Measurements from ENCODE around the gene VPS54. TPM values are rescaled to one million over a fixed set of nuclear protein-coding genes. Genes with fewer than 3 reads are reported as not detected.

The VPS54 gene
- total RNA-seq, 1 experiment from 2014 or later: 21.2 TPM

DNA sequence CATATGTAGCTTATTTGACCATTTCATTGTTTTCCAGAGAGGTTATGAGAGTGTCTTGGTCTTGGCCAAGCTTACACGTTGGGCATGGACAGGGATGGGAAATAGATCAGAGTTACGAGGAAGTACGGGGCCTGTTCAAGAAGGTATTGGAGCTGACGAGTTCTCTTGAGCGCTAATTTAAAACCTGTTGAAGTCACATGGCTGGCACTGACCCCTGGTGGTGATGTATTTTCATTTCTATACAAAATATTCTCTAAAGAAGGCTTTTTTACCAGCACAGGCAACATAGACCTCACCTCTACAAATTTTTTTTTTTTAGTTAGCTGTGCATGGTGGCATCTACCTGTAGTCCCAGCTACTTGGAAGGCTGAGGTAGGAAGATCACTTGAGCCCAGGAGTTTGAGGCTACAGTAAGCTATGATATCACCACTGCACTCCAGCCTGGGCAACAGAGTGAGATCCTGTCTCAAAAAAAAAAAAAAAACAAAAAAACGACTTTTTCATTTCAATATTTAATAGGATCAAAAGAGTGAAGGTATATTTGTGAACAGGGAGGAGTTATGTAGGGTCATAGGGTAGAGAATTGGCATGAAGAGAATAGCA lies 157.9 kb downstream of the VPS54 start:
- CTCF ChIA-PET: interaction anchor here (0.6 to 1.5 kb wide), 3 partner anchors 20 to 162 kb away, joined by 4 to 8 read pairs (median 6); partner anchors contain the start of gene UGP2
- BruUV-seq (replicated peaks): no TSS peak
- no peak for DNase-seq (ENCODE audit: low read depth, low spot score)
- in situ Hi-C loops (cut with HindIII; ENCODE audit: low pct_unique_long_range_greater_than_20kb, low sequenced_read_pairs) (no loop called here), intact Hi-C loops (cut with micrococcal nuclease; ENCODE audit: unreplicated experiment) (loop anchor here (1.0 kb wide), 1 partner anchor 169 kb away; no protein-coding TSS in a partner anchor)
- Histone ChIP-seq H3K4me3 (ENCODE audit: low read depth in 2 of 2, low read length in 2 of 2) (no peak overlapping the region), H3K27me3 (ENCODE audit: control insufficient read depth, insufficient read depth, low read length) (no peaks in the 10 kb centered on the region), H3K4me1 (ENCODE audit: control insufficient read depth, insufficient read depth, low read length) (no peaks in the 10 kb centered on the region), H3K27ac (ENCODE audit: low read length) (no peak overlapping the region), H3K9me3 (ENCODE audit: control insufficient read depth, insufficient read depth, low read depth, low read length) (no peaks in the 10 kb centered on the region), H3K36me3 (ENCODE audit: control insufficient read depth, insufficient read depth, low read length) (peaks cover 15% of the 10 kb centered on the region)
- TF ChIP-seq, protein P1, sequence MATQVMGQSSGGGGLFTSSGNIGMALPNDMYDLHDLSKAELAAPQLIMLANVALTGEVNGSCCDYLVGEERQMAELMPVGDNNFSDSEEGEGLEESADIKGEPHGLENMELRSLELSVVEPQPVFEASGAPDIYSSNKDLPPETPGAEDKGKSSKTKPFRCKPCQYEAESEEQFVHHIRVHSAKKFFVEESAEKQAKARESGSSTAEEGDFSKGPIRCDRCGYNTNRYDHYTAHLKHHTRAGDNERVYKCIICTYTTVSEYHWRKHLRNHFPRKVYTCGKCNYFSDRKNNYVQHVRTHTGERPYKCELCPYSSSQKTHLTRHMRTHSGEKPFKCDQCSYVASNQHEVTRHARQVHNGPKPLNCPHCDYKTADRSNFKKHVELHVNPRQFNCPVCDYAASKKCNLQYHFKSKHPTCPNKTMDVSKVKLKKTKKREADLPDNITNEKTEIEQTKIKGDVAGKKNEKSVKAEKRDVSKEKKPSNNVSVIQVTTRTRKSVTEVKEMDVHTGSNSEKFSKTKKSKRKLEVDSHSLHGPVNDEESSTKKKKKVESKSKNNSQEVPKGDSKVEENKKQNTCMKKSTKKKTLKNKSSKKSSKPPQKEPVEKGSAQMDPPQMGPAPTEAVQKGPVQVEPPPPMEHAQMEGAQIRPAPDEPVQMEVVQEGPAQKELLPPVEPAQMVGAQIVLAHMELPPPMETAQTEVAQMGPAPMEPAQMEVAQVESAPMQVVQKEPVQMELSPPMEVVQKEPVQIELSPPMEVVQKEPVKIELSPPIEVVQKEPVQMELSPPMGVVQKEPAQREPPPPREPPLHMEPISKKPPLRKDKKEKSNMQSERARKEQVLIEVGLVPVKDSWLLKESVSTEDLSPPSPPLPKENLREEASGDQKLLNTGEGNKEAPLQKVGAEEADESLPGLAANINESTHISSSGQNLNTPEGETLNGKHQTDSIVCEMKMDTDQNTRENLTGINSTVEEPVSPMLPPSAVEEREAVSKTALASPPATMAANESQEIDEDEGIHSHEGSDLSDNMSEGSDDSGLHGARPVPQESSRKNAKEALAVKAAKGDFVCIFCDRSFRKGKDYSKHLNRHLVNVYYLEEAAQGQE (IDR thresholded peaks at IDR 0.05; ENCODE audit: insufficient read depth in 1 of 2, low read depth in 2 of 2, low read length in 1 of 2): no peak
- TF ChIP-seq TCF7L2 (IDR thresholded peaks at IDR 0.05; ENCODE audit: low read depth, low read length): no peak
- TF ChIP-seq, protein P2, sequence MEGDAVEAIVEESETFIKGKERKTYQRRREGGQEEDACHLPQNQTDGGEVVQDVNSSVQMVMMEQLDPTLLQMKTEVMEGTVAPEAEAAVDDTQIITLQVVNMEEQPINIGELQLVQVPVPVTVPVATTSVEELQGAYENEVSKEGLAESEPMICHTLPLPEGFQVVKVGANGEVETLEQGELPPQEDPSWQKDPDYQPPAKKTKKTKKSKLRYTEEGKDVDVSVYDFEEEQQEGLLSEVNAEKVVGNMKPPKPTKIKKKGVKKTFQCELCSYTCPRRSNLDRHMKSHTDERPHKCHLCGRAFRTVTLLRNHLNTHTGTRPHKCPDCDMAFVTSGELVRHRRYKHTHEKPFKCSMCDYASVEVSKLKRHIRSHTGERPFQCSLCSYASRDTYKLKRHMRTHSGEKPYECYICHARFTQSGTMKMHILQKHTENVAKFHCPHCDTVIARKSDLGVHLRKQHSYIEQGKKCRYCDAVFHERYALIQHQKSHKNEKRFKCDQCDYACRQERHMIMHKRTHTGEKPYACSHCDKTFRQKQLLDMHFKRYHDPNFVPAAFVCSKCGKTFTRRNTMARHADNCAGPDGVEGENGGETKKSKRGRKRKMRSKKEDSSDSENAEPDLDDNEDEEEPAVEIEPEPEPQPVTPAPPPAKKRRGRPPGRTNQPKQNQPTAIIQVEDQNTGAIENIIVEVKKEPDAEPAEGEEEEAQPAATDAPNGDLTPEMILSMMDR (IDR thresholded peaks at IDR 0.05): peak; percentile 73
- no peak for TF ChIP-seq POLR2AphosphoS5 (IDR thresholded peaks at IDR 0.05; ENCODE audit: low read depth, low read length)
- ATAC-seq: no peak
- POLR2A ChIA-PET: interaction anchor here (0.7 kb wide), 1 partner anchor 44 kb away, joined by 3 read pairs; no protein-coding TSS in a partner anchor

DNA sequence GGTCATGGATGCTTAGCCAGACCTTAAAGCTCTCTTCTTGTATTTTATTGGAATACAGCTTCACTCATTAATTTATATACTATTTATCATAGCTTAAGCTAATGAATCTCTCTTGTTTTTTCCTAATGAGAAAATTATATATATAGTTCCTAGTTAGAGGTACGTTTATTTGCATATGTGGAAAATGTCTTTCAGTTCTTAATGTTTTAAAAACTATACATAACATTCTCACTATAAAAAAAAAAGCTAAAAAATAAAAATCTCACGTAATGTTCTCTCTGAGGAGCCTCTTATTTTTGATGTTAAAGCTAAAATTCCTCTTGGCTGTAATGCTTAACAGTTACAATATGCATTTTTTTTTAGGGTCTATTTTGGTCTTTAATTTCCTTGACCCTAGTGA lies 160.9 kb downstream of the VPS54 start:
- TF ChIP-seq, protein P2 (IDR thresholded peaks at IDR 0.05): no peak
- DNase-seq (ENCODE audit: low read depth, low spot score) (no peak), ATAC-seq (no peak)
- Histone ChIP-seq H3K9me3 (ENCODE audit: control insufficient read depth, insufficient read depth, low read depth, low read length) (no peaks in the 10 kb centered on the region), H3K4me1 (ENCODE audit: control insufficient read depth, insufficient read depth, low read length) (peaks cover 7% of the 10 kb centered on the region), H3K27me3 (ENCODE audit: control insufficient read depth, insufficient read depth, low read length) (no peaks in the 10 kb centered on the region), H3K27ac (ENCODE audit: low read length) (no peak overlapping the region), H3K4me3 (ENCODE audit: low read depth in 2 of 2, low read length in 2 of 2) (no peak overlapping the region), H3K36me3 (ENCODE audit: control insufficient read depth, insufficient read depth, low read length) (peaks cover 11% of the 10 kb centered on the region)
- intact Hi-C loops (cut with micrococcal nuclease; ENCODE audit: unreplicated experiment): no loop called here
- CTCF ChIA-PET: no interaction called here
- in situ Hi-C loops (cut with HindIII; ENCODE audit: low pct_unique_long_range_greater_than_20kb, low sequenced_read_pairs): no loop called here
- POLR2A ChIA-PET: interaction anchor here (0.7 kb wide), 1 partner anchor 160 kb away, joined by 4 read pairs; no protein-coding TSS in a partner anchor
- BruUV-seq (replicated peaks): no TSS peak

DNA sequence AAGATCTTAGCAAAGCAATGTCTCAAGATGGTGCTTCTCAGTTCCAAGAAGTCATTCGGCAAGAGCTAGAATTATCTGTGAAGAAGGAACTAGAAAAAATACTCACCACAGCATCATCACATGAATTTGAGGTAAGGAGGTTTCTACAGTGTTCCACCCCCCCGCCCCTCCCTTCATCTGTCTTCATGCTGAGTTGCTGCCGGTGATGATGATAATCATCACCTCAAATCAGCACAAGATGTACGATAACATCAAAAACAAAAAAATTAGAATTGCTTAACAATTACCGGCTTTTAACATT lies 163.0 kb downstream of the VPS54 start:
- Histone ChIP-seq H3K27ac (ENCODE audit: low read length) (no peak overlapping the region), H3K36me3 (ENCODE audit: control insufficient read depth, insufficient read depth, low read length) (peaks cover 3% of the 10 kb centered on the region; the same call in 1 of the 2 replicates), H3K27me3 (ENCODE audit: control insufficient read depth, insufficient read depth, low read length) (no peaks in the 10 kb centered on the region), H3K4me3 (ENCODE audit: low read depth in 2 of 2, low read length in 2 of 2) (no peak overlapping the region), H3K4me1 (ENCODE audit: control insufficient read depth, insufficient read depth, low read length) (peaks cover 7% of the 10 kb centered on the region), H3K9me3 (ENCODE audit: control insufficient read depth, insufficient read depth, low read depth, low read length) (no peaks in the 10 kb centered on the region)
- intact Hi-C loops (cut with micrococcal nuclease; ENCODE audit: unreplicated experiment) (no loop called here), in situ Hi-C loops (cut with HindIII; ENCODE audit: low pct_unique_long_range_greater_than_20kb, low sequenced_read_pairs) (no loop called here)
- no peak for DNase-seq (ENCODE audit: low read depth, low spot score)
- ATAC-seq: no peak
- CTCF ChIA-PET: no interaction called here
- TF ChIP-seq, protein P1 (IDR thresholded peaks at IDR 0.05; ENCODE audit: insufficient read depth in 1 of 2, low read depth in 2 of 2, low read length in 1 of 2): no peak
- TF ChIP-seq, protein P2 (IDR thresholded peaks at IDR 0.05): no peak
- TF ChIP-seq TCF7L2 (IDR thresholded peaks at IDR 0.05; ENCODE audit: low read depth, low read length) (no peak), SIN3A (IDR thresholded peaks at IDR 0.05; ENCODE audit: borderline replicate concordance, insufficient read depth, low read depth, low read length) (no peak), POLR2AphosphoS5 (IDR thresholded peaks at IDR 0.05; ENCODE audit: low read depth, low read length) (no peak)
- POLR2A ChIA-PET: no interaction called here
- no TSS peak for BruUV-seq (replicated peaks)
